Hematopoietic multipotent progenitor cell treated with erythropoietin and hydrocortisone succinate and interleukin-3 and kit ligand, for 8 days (in vitro differentiated cells): Measurements from ENCODE around the gene GALNT9.
"Not testable (repeated sequence)": the region's sequence is repeated elsewhere in the genome, so short reads cannot be mapped to it uniquely, and the experiment has no call there.

Experiments
- DNase-seq: peaks from one replicate; pipeline ENCODE4 v3.0.0-alpha.2; 2015

GALNT9 gene

GRCh38 chr12:132248453-132249167 is 80.8 kb downstream of the GALNT9 start:
- DNase-seq, result no peak

GRCh38 chr12:132247718-132248452 is 81.5 kb downstream of the GALNT9 start:
- no peak for DNase-seq

- no peak for DNase-seq
These were observed 82.2 kb downstream of the GALNT9 start for GRCh38 chr12:132246997-132247717.

GRCh38 chr12:132245521-132246101 is 83.8 kb downstream of the GALNT9 start:
- DNase-seq, result no peak

GRCh38 chr12:132244724-132245295 is 84.6 kb downstream of the GALNT9 start:
- no peak for DNase-seq

- no peak for DNase-seq
These were observed 85.6 kb downstream of the GALNT9 start for GRCh38 chr12:132243596-132244310.

GRCh38 chr12:132243171-132243570 is 86.2 kb downstream of the GALNT9 start:
- not testable (repeated sequence) for DNase-seq

GRCh38 chr12:132240669-132241007 is 88.8 kb downstream of the GALNT9 start:
- DNase-seq, result not testable (repeated sequence)

- no peak for DNase-seq
These were observed 89.4 kb downstream of the GALNT9 start for GRCh38 chr12:132239796-132240668.

GRCh38 chr12:132239392-132239791 is 90.0 kb downstream of the GALNT9 start:
- DNase-seq, result no peak

GRCh38 chr12:132238884-132239283 is 90.5 kb downstream of the GALNT9 start:
- DNase-seq, result no peak

GRCh38 chr12:132238488-132238854 is 90.9 kb downstream of the GALNT9 start:
- DNase-seq, result no peak

GRCh38 chr12:132237772-132238487 is 91.5 kb downstream of the GALNT9 start:
- DNase-seq, result no peak

- no peak for DNase-seq
These were observed 92.2 kb downstream of the GALNT9 start for GRCh38 chr12:132236930-132237771.

GRCh38 chr12:132236129-132236929 is 93.1 kb downstream of the GALNT9 start:
- no peak for DNase-seq

- DNase-seq, result no peak
These were observed 94.1 kb downstream of the GALNT9 start for GRCh38 chr12:132235116-132235820.

- DNase-seq, result no peak
These were observed 99.0 kb downstream of the GALNT9 start for GRCh38 chr12:132230381-132230780.

GRCh38 chr12:132229926-132230325 is 99.5 kb downstream of the GALNT9 start:
- no peak for DNase-seq
